HepG2 (cell line): ENCODE data around the gene SUN1. TPM values are rescaled to one million over a fixed set of nuclear protein-coding genes. Genes with fewer than 3 reads are reported as not detected.

Experiments
- AGO2 ChIP-seq: fragments of 200-400 bp; formaldehyde crosslinking; optimal IDR thresholded peaks from 2 replicates; pipeline ENCODE3; 2017; ENCODE audit warnings: mild to moderate bottlenecking, low read depth, low read length, moderate library complexity
- BRCA1 ChIP-seq: sonication (generic); formaldehyde crosslinking; IDR thresholded peaks from 2 replicates; pipeline ENCODE4 v1.4.0; 2020; ENCODE audit warnings: missing genetic modification reagents
- CHCHD3 ChIP-seq: sonication (generic); formaldehyde crosslinking; IDR thresholded peaks from 2 replicates; pipeline ENCODE4 v1.8.0; 2022; ENCODE audit warnings: mild to moderate bottlenecking, missing genetic modification reagents, moderate library complexity
- FOXA1 ChIP-seq, 2 experiments: fragments of 450-650 bp in 1 of 2; sonication (generic) in 1 of 2; formaldehyde crosslinking in 1 of 2; IDR thresholded peaks; 2 replicates each; pipeline versions ENCODE4 v1.4.0 to v1.6.1; 2016 to 2020; ENCODE audit warnings: missing genetic modification reagents in 1 of 2
- FOXC1 ChIP-seq: sonication (generic); formaldehyde crosslinking; IDR thresholded peaks from 2 replicates; pipeline ENCODE4 v1.8.0; 2022; ENCODE audit warnings: mild to moderate bottlenecking, missing genetic modification reagents, borderline replicate concordance
- GATAD1 ChIP-seq: IDR thresholded peaks from 2 replicates; pipeline ENCODE4 v1.6.1; 2016; ENCODE audit warnings: missing genetic modification reagents, missing compliant biosample characterization
- KLF16 ChIP-seq, 2 experiments: sonication (generic) in 1 of 2; formaldehyde crosslinking in 1 of 2; IDR thresholded peaks; 2 replicates each; pipeline versions ENCODE4 v1.6.1 to v1.8.0; 2016 to 2023; ENCODE audit warnings: missing genetic modification reagents in 2 of 2, missing compliant biosample characterization in 1 of 2
- MAFF ChIP-seq: IDR thresholded peaks from 2 replicates; pipeline ENCODE4 v1.6.1; 2011; ENCODE audit warnings: low read depth, low read length, improper control_type of control experiment
- MTA1 ChIP-seq: sonication (generic); formaldehyde crosslinking; IDR thresholded peaks from 2 replicates; pipeline ENCODE4 v1.4.0; 2020; ENCODE audit warnings: missing genetic modification reagents, mild to moderate bottlenecking, borderline replicate concordance
- MXI1 ChIP-seq: IDR thresholded peaks from 3 replicates; pipeline ENCODE4 v1.6.1; 2012; ENCODE audit warnings: low read depth, low read length, inconsistent platforms, borderline replicate concordance
- NBN ChIP-seq: fragments of 450-650 bp; conservative IDR thresholded peaks from 2 replicates; pipeline ENCODE4 v1.6.1; 2017
- PITX1 ChIP-seq: sonication (generic); formaldehyde crosslinking; IDR thresholded peaks from 2 replicates; pipeline ENCODE4 v1.5.1; 2020; ENCODE audit warnings: mild to moderate bottlenecking, missing genetic modification reagents
- RXRB ChIP-seq: IDR thresholded peaks from 2 replicates; pipeline ENCODE4 v1.6.1; 2016; ENCODE audit warnings: borderline replicate concordance, missing genetic modification reagents, missing compliant biosample characterization
- SP2 ChIP-seq: sonication (generic); formaldehyde crosslinking; IDR thresholded peaks from 2 replicates; pipeline ENCODE4 v1.5.1; 2020; ENCODE audit warnings: mild to moderate bottlenecking, missing genetic modification reagents
- YEATS4 ChIP-seq: sonication (generic); formaldehyde crosslinking; IDR thresholded peaks from 2 replicates; pipeline ENCODE4 v1.4.0; 2020; ENCODE audit warnings: missing genetic modification reagents, borderline replicate concordance
- ZNF329 ChIP-seq: sonication (generic); formaldehyde crosslinking; IDR thresholded peaks from 2 replicates; pipeline ENCODE4 v1.9.0; 2021; ENCODE audit warnings: low read depth, mild to moderate bottlenecking, missing genetic modification reagents
- ZNF335 ChIP-seq: sonication (generic); formaldehyde crosslinking; IDR thresholded peaks from 2 replicates; pipeline ENCODE4 v1.4.0; 2020; ENCODE audit warnings: missing genetic modification reagents
- ZNF382 ChIP-seq: sonication (generic); formaldehyde crosslinking; IDR thresholded peaks from 2 replicates; pipeline ENCODE4 v1.5.0; 2020; ENCODE audit warnings: missing genetic modification reagents, mild to moderate bottlenecking, borderline replicate concordance
- ZNF430 ChIP-seq: sonication (generic); formaldehyde crosslinking; IDR thresholded peaks from 2 replicates; pipeline ENCODE4 v1.9.0; 2021; ENCODE audit warnings: mild to moderate bottlenecking, missing genetic modification reagents
- ZNF546 ChIP-seq: sonication (generic); formaldehyde crosslinking; conservative IDR thresholded peaks from 2 replicates; pipeline ENCODE4 v1.8.1; 2023; ENCODE audit warnings: mild to moderate bottlenecking, missing genetic modification reagents
- ZNF619 ChIP-seq: sonication (generic); formaldehyde crosslinking; IDR thresholded peaks from 2 replicates; pipeline ENCODE4 v1.4.0; 2020; ENCODE audit warnings: mild to moderate bottlenecking, missing genetic modification reagents
- ZNF703 ChIP-seq: sonication (generic); formaldehyde crosslinking; IDR thresholded peaks from 2 replicates; pipeline ENCODE4 v1.5.1; 2020; ENCODE audit warnings: missing genetic modification reagents, mild to moderate bottlenecking, moderate library complexity, borderline replicate concordance
- ZSCAN25 ChIP-seq: sonication (generic); formaldehyde crosslinking; IDR thresholded peaks from 2 replicates; pipeline ENCODE4 v1.8.0; 2022; ENCODE audit warnings: mild to moderate bottlenecking, missing genetic modification reagents
- ZSCAN29 ChIP-seq: sonication (generic); formaldehyde crosslinking; conservative IDR thresholded peaks from 2 replicates; pipeline ENCODE4 v1.4.0; 2020; ENCODE audit warnings: mild to moderate bottlenecking, missing genetic modification reagents
- polyA plus RNA-seq, 8 experiments: library from polyadenylated mRNA; depleted of rRNA in 3 of 8; stranded (reverse) in 7 of 8; unstranded in 1 of 8; fragments of >200 nt; fragmentation: Illumina TruSeq in 4 of 8; extraction: Trizol in 4 of 8; gene quantifications; 2 replicates each; pipeline versions ENCODE4 v1.2.1 to v1.2.3, GENCODE V29; 2011 to 2016; ENCODE audit warnings: low read depth in 4 of 8, missing spikeins in 1 of 8, mixed read lengths in 1 of 8; ENCODE audit not compliant: insufficient read depth in 1 of 8
- total RNA-seq, 5 experiments: library from RNA; depleted of rRNA; stranded (reverse); fragments of >200 nt; fragmentation: Illumina TruSeq; extraction: Trizol; gene quantifications; 2 replicates each; pipeline ENCODE4 v1.2.3, GENCODE V29; 2016; ENCODE audit warnings: low read depth in 1 of 5
- TF ChIP-seq, protein P1 (sequence below): sonication (generic); formaldehyde crosslinking; IDR thresholded peaks from 2 replicates; pipeline ENCODE4 v1.5.0; 2020; ENCODE audit warnings: mild to moderate bottlenecking, missing genetic modification reagents
- TF ChIP-seq, protein P2 (sequence below): IDR thresholded peaks from 2 replicates; pipeline ENCODE4 v1.6.1; 2012; ENCODE audit warnings: inconsistent platforms
- TF ChIP-seq, protein P3 (sequence below): sonication (generic); formaldehyde crosslinking; IDR thresholded peaks from 2 replicates; pipeline ENCODE4 v1.8.1; 2022; ENCODE audit warnings: mild to moderate bottlenecking, missing genetic modification reagents

Gene SUN1
- total and polyA plus RNA-seq, 2 of the 13 experiments (the other 11 are each of a cell fraction or from before 2014, with no cell fraction given): 47.0 to 126 TPM

DNA sequence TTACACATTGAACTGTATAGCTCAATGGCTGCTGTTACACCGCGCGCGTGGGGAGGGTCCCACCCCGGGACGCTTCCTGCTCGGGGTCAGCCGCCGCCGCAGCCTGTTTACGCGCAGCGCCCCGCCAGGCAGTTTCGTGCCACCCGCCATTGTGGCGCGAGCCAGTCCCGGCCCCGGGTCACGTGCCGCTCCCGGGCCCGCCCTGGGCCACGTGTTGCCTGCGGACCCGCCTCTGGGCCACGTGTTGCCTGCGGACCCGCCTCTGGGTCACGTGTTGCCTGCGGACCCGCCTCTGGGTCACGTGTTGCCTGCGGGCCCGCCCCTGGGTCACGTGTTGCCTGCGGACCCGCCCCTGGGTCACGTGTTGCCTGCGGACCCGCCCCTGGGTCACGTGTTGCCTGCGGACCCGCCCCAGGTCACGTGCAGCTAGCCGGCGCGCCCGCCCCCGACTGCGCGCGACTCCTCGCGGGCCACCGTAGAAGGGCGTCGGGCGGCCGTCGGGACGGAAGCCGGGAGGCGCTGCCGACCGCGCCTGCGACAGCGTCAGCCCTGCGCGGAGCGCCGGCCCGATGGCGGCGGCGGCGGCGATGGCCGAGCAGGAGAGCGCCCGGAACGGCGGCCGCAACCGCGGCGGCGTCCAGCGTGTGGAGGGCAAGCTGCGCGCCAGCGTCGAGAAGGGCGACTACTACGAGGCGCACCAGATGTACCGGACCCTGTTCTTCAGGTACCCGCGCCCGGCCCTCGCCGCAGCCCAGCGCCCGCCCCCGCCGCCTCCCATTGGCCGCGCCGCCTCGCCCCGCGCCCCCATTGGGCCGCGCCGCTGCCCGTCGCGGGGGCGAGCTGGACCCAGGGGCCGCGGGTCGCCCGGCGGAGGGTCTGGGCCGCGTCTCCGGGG lies 44.0 kb downstream of the SUN1 start, which contains the start of gene GET4 (continued):
- TF ChIP-seq KLF16 (CRISPR knock-in tag; IDR thresholded peaks at IDR 0.05) (peak in 1 of 2 experiments; percentile 73; a peak in 1 of 4 replicates), MTA1 (CRISPR knock-in tag) (peak; percentile 81; the same call in 1 of the 2 replicates), MAFF (no peak), ZNF335 (CRISPR knock-in tag) (no peak), ZNF430 (CRISPR knock-in tag) (peak; percentile 52; the same call in 1 of the 2 replicates), FOXC1 (CRISPR knock-in tag) (peak; percentile 45; the same call in 1 of the 2 replicates), YEATS4 (CRISPR knock-in tag) (peak; percentile 70), ZNF619 (no peak), ZSCAN25 (CRISPR knock-in tag) (peak; percentile 80), PITX1 (CRISPR knock-in tag) (no peak), CHCHD3 (CRISPR knock-in tag) (peak; percentile 56; the same call in 1 of the 2 replicates), BRCA1 (CRISPR knock-in tag) (peak; percentile 49; the same call in 1 of the 2 replicates), NBN (no peak), FOXA1 (IDR thresholded peaks at IDR 0.05) (no peak), FOXA1 (CRISPR knock-in tag; IDR thresholded peaks at IDR 0.05) (peak; percentile 4; the same call in 1 of the 2 replicates), AGO2 (peak; percentile 84), ZNF329 (CRISPR knock-in tag) (peak; percentile 59; the same call in 1 of the 2 replicates), ZNF703 (0 out of 2 replicates have a peak, but pooled peaks have one; percentile 19), ZNF382 (CRISPR knock-in tag) (no peak), MXI1 (peak; percentile 90; the same call in 1 of the 3 replicates), ZNF546 (CRISPR knock-in tag) (no peak), SP2 (CRISPR knock-in tag) (peak; percentile 83), GATAD1 (CRISPR knock-in tag) (peak; percentile 88), ZSCAN29 (CRISPR knock-in tag) (0 out of 2 replicates have a peak, but pooled peaks have one; percentile 47), RXRB (CRISPR knock-in tag) (no peak)
- TF ChIP-seq, protein P1, sequence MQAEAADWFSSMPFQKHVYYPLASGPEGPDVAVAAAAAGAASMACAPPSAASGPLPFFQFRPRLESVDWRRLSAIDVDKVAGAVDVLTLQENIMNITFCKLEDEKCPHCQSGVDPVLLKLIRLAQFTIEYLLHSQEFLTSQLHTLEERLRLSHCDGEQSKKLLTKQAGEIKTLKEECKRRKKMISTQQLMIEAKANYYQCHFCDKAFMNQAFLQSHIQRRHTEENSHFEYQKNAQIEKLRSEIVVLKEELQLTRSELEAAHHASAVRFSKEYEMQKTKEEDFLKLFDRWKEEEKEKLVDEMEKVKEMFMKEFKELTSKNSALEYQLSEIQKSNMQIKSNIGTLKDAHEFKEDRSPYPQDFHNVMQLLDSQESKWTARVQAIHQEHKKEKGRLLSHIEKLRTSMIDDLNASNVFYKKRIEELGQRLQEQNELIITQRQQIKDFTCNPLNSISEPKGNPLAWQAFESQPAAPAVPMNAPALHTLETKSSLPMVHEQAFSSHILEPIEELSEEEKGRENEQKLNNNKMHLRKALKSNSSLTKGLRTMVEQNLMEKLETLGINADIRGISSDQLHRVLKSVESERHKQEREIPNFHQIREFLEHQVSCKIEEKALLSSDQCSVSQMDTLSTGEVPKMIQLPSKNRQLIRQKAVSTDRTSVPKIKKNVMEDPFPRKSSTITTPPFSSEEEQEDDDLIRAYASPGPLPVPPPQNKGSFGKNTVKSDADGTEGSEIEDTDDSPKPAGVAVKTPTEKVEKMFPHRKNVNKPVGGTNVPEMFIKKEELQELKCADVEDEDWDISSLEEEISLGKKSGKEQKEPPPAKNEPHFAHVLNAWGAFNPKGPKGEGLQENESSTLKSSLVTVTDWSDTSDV: no peak
- TF ChIP-seq, protein P2, sequence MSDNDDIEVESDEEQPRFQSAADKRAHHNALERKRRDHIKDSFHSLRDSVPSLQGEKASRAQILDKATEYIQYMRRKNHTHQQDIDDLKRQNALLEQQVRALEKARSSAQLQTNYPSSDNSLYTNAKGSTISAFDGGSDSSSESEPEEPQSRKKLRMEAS: peak; percentile 99
- TF ChIP-seq, protein P3, sequence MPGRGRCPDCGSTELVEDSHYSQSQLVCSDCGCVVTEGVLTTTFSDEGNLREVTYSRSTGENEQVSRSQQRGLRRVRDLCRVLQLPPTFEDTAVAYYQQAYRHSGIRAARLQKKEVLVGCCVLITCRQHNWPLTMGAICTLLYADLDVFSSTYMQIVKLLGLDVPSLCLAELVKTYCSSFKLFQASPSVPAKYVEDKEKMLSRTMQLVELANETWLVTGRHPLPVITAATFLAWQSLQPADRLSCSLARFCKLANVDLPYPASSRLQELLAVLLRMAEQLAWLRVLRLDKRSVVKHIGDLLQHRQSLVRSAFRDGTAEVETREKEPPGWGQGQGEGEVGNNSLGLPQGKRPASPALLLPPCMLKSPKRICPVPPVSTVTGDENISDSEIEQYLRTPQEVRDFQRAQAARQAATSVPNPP (CRISPR knock-in tag): 0 out of 2 replicates have a peak, but pooled peaks have one; percentile 69
